SH-SY5Y (cell line): ENCODE results near the gene RUBCN.

Source experiments
- GATA2 ChIP-seq: IDR thresholded peaks from 2 replicates; pipeline ENCODE4 v1.6.1; 2011; ENCODE audit warnings: mild to moderate bottlenecking, low read depth, low read length
- GATA3 ChIP-seq: IDR thresholded peaks from 2 replicates; pipeline ENCODE4 v1.6.1; 2011; ENCODE audit warnings: low read depth, mild to moderate bottlenecking, low read length, moderate library complexity

DNA sequence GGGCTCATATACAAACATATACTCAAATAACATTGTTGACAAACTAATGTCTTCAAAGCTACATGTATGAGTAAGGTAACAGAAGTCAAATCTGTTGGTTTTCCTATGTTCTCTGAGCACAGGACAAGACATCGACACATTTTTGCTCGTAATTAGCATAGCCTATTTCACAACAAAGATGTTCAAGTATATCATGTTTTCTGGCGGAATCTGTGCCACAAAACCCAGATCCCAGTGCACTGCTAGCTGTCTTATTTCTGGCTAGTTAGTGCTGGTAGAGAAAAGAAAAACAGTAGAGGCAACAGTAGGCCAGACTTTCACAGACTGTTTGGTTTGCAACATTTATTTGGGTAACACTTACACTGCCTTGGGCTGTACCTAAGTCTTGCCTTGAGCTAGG lies 51.2 kb downstream of the RUBCN start:
- TF ChIP-seq GATA2 (no peak), GATA3 (no peak)
